ENCODE data around the gene MGAT5B.

The MGAT5B gene

DNA sequence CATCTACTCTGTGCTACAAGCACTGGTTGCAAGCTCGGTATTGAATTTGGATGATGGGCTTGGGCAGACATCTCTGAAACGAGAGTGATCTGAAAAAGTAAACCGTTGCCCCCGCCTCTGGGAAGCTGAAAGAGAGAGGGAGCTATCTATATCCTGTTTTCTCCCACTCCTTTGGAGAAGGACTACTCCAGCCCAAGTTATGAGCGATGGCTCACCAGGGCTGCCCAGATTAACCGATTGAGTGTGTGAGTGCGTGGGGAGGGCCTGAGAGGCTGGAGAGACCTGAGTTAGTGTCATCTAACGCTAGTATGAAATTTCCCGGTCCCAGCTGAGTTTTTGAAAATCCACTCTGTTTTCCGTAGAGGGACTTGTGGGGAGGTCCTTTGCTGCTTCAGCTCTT is 11.5 kb downstream of the MGAT5B start:
- DNase-seq (ENCODE audit: low spot score): no peak

DNA sequence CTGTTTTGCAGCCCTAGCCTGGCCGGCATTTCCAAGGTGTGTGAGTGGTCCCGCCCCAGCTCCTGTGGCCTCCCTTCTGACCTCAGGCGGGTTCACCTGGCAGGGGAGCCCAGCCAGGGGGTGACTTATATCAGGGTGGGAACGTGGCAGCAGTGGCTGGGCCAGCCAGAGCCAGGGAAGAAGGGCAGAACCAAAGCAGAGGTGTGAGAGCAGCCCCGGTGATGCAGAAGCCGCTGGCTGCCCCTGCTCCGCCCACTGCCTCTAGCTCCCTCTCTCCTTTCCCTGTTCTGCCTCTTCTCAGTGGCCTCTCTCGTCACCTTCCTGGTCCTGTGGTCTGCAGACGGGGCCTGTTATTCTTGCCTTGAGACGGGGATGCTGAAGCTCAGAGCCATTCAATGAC is 12.1 kb downstream of the MGAT5B start:
- DNase-seq (ENCODE audit: low spot score): no peak

DNA sequence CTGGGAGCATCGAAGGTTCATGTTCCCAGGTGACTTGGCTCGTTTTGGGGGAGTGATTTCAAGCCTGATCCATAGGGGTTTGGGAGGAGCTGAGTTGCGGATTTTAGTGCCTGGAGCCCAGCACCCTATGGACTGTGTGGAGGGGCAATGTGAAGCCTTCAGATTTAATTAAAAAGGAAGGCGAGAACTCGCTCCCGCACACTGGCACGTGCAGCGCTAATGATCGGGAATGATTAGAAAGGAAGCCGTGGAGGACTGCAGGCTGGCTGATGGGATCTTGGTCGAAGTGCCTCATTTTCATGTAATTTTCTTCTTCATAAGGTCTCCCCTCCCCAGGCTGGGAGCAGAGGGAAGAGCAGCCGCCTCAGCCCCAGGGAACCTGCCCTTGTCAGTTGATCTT is 12.8 kb downstream of the MGAT5B start:
- no peak for DNase-seq (ENCODE audit: low spot score)

DNA sequence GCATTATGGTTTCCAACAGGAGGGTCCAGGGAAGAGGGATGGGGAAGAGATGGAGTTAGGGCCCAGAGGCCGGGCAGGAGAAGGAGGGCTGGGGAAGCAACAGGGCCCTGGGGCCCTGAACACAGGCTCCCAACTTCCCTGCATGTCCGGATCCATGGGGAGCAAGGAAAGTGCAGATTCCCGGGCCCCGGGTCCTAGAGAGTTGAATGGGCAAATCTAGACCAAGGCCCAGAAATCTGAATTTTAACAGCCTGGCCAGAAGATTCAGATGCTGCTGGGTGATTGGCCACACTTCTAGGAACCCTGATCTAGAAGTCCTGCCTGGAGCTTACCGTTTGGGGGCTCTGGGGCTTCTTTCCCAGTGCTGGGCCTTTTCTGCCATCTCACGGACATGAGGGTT is 13.2 kb downstream of the MGAT5B start:
- DNase-seq (ENCODE audit: low spot score): no peak

DNA sequence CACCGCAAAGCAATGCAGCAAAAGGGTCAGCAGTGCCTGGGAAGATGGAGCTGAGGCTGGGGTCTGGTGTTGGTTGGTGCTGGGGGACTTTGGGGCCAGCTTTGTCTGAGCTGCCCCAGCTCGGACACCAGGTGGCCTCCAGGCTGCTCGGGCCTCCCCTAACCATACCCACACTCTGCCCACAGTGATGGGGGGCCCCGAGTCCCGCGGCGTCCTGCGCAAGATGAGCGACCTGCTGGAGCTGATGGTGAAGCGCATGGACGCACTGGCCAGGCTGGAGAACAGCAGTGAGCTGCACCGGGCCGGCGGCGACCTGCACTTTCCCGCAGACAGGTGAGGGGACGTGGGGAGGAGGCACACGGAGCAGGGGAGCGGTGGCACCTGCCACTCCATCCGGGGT is 13.8 kb downstream of the MGAT5B start:
- no peak for DNase-seq (ENCODE audit: low spot score)

DNA sequence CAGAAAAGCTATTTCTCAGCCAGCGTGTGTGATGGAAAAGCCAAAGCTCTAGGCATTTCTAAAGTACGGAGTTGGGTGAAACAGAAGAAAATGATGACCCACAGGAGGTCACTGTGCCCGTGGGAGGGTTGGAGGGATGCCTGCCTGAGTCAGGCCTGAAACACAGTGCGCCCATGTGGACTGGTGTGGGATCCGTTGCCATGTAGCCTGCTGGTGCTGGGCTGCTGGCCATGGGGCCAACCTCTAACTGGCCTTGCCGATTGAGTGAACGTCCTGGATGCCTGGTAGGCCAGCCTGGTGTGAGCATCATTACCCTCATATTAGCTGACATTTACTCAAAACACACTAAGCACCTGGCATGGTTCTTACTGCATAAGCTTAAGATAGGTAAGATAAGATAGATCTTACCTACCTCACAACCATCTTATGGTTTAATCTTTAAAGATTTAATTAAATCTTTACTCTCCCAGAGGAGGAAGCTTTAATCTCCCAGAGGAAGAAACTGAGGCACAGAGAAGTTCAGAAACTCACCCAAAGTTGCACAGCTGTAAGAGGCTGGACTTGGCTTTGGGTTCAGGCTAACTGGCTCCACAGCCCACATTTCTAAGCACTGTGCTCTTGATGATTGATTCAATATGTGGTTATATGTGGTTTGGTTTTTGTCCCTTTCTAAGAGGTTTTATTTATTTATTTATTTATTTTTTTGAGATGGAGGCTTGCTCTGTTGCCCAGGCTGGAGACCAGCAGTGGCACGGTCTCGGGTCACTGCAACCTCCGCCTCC is 15.7 kb downstream of the MGAT5B start:
- DNase-seq (ENCODE audit: low spot score): no peak

DNA sequence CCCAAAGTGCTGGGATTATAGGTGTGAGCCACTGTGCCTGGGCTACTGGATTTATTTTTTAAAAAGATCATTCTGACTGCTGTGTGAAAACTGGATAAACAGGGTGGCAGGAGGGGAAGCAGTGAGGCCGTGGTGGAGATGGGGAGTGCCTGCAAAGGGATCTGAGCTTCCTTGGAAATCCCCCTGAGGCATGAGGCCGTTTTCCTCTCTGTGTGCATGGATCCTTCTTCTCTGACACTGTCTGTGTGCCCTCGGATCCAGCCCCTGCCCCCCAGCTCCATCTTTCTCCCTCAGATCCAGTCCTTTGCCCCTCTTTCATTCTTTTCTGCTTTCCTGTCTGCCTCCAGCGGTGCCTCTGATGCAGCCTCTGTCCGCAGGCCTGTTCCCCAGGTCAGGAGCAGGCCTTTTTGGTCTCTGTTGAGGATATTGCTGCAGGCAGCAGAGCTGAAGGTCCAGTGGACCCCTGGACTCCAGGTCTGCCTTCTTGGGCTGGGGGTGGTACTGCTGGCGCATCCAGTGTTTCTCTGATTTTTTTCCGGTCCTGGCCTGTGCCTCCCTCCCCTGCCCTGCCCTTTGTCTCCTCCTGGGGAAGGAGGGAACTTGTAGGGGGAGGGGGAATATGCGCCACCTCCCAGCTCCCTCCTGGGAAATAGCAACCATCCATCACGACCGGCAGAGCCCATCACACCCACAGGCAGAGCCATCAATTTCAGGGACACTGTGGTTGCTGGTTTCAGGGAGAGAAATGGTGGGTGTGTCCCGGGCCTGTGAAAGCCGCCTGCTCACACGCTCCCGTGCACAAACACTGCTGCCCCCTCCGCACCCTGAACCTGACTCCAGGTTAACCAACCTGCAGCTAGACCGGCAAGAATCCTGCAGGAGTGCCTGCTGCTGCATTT is 17.0 kb downstream of the MGAT5B start:
- DNase-seq (ENCODE audit: low spot score): no peak

DNA sequence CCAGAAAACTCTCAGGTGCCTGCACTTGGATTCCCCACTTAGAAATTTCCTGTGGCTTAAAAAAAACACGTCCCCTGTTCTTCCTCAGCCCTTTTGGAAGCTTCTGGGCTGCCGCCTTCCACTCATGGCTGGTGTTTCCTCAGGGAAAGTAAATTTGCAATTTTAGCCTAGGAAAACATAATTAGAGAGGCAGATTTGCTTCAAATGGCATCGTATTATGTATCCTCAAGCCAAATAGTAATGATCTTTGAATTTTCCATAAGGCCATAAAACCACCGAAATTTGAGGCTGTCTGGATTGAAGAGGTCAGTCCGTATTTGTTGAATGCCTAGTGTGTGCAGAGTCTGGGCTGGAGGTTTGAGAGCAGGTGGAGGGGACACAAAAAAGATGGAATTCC is 17.7 kb downstream of the MGAT5B start:
- no peak for DNase-seq (ENCODE audit: low spot score)

DNA sequence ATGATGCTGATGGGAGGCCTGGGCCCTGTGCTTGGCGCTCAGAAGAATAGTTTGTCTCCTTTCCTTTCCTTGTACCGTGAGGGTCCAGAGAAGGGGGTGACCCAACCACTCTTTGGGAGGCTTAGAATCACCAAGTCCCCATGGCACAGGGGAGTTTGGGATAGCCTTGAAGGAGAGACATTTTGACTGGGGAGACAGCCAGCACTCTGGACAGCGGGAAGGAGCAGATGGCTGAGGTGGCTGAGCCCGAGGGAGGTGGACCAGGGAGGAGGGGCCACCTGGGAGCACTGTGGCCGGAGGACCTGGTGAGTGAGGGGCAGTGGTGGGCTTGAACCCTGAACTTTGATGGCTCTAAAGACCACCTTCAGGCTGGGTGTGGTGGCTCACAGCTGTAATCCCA is 18.2 kb downstream of the MGAT5B start:
- DNase-seq (ENCODE audit: low spot score): no peak

DNA sequence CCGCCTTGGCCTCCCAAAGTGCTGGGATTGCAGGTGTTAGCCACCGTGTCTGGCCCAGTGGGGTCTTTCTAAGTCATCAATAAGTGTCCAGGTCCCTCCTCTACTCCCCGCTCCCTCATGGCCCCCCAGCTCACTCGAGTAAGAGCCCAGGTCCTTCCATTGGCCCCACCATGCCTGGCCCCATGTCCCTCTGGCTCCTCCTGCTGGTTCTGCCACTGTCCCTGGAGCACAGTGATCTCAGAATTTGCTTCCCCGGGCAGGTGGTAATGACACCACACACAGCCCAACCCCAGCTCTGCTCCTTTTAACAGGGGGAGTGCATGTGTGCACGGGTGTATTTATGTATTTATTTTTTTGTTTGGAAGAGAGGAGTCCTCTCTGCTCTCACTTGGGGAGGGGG is 19.6 kb downstream of the MGAT5B start:
- no peak for DNase-seq (ENCODE audit: low spot score)

DNA sequence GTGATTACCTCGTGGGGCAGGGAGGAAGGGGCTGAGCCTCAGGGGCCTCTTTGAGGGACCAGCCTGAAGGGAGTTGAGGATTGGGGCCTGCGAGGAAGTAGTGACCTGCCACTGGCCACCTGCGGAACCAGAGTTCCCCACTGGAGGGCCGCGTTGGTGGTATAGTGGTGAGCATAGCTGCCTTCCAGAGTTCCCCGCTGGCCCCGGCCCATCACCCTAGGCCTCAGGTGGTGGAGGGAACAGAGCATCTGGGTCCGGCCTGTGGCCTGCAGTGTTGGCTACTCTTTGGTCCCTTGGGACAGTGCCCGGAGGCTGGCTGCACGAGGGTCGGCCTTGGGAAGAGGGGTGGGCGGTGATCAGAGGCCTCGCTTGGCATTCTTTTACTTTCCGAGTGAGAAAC is 20.5 kb downstream of the MGAT5B start:
- DNase-seq (ENCODE audit: low spot score): no peak

DNA sequence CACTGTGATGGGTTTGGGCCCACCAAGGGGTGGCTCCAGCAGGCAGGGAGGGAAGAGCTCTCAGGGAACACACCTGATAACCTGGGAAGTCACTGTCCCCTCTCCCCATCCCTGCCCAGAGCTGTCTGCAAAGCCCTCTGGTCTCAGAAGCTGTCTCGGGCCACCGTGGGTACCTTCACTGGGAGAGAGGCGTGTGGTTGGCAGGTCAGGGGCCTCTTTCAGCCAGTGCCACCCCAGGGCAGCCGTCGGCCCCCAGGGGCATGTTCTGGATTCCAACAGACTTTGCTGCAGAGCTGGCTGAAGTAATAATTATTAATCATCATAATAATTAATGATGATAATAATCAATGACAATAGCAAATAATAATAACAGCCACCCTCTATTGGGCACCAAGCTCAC is 21.1 kb downstream of the MGAT5B start:
- DNase-seq (ENCODE audit: low spot score): no peak

DNA sequence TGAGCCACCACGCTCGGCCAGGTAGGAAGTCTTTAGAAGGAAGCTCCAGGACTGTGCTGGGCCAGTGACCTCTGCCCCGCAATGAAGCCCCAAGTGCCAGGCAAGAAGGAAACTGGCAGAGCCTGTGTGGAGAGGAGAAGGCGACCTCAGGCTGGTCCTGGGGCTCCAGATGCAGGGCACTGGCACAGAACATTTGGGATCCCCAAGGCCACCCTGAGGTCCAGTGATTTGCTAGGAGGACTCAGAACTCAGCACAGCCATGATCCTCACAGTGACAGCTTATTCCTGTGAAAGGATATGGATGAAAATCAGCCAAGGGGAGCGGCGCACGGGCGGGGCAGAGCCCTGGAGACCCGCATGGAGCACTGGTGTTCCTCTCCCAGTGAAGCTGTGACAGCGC is 24.1 kb downstream of the MGAT5B start:
- no peak for DNase-seq (ENCODE audit: low spot score)

DNA sequence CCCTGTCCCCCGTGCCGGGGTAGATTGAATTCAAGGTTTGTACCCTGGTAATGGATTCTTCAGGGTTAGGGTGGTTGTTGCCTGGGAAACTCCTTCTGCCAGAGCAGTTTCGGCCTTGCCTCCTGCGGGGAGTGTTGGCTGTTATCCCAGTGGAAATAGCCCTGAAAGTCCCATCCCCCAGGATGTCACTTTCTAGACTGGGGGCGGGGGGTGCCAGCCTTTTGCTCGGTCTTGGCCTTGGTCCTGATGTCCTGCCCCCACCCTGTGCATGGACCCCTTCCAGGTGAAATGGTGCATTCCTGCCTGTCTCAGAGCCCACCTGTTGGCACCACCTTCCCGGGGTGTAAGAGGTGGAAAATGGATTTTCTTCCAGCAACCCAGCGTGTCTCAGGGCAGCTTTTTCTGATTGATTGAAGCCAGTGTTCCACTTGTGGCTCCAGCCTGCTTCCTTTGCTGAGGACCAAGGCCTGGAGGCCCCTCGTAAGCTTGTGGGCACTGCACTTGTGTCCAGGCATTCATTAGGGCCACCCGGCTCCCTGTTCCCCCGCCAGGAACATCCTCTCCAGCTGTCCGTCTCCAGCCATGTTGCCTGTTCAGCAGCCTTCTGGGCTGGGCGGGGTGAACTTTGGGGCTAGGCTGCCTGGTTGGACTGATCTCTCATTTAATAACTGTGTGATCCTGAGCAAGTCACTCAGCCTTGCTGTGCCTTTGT is 25.6 kb downstream of the MGAT5B start:
- DNase-seq (ENCODE audit: low spot score): no peak

DNA sequence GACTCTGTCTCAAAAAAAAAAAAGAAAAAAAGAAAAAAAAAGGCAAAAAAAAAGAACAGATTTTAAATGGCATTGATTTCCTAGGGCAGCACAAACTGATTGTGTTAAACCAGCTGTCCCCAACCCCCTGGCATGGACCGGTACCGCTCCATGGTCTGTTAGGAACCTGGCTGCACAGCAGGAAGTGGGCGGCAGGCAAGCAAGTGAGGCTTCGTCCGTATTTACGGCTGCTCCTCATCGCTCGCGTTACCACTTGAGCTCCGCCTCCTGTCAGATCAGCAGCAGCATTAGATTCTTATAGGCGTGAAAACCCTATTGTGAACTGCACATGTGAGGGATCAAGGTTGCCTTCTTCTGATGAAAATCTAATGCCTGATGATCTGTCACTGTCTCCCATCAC is 26.6 kb downstream of the MGAT5B start:
- no peak for DNase-seq (ENCODE audit: low spot score)

DNA sequence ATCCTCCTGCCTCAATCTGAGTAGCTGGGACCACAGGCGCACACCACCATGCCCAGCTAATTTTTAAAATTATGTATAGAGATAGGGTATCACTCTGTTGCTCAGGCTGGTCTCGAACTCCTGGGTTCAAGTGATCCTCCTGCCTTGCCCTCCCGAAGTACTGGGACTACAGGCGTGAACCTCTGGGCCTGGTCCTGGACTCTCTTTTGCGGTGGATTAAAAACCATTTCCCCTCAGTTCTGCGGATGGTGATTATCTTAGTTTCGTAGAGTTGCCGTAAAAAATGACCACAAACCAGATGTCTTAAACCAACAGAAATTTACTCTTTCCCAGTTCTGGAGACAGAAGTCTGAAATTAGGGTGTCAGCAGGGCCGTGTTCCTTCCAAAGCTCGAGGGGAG is 28.8 kb downstream of the MGAT5B start:
- no peak for DNase-seq (ENCODE audit: low spot score)

DNA sequence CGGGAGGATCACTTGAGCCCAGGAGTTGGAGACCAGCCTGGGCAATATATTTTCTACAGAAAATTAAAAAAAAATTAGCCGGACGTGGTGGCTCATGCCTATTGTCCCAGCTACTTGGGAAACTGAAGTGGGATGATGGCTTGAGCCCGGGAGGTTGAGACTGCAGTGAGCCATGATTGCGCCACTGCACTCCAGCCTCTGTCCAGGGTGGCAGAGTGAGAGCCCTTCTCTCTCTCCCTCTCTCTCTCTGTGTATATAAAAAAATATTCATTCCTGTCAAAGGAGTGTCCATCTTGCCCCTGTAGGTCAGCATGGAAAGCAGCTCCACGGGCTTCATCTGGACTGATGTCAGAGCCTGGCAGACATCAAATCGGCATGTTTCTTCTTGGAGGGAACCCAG is 31.2 kb downstream of the MGAT5B start:
- DNase-seq (ENCODE audit: low spot score): no peak

DNA sequence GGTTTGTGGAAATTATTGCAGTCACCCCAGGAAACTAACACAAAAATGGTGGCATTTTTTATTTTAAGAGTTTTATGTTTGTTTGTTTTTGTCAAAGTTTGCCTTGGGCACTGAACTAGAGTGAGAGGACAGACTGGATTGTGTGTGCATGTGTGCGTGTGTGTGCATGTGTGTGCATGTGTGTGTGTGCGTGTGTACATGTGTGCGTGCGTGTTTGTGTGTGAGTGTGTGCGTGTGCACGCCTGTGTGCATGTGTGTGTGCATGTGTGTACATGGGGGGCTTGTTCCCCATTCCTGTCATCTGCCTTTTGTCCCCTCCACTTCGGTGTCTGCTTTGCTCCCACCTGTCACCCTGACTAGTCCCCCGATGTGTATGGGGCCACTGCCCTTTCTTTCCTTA is 32.5 kb downstream of the MGAT5B start:
- DNase-seq (ENCODE audit: low spot score): no peak

DNA sequence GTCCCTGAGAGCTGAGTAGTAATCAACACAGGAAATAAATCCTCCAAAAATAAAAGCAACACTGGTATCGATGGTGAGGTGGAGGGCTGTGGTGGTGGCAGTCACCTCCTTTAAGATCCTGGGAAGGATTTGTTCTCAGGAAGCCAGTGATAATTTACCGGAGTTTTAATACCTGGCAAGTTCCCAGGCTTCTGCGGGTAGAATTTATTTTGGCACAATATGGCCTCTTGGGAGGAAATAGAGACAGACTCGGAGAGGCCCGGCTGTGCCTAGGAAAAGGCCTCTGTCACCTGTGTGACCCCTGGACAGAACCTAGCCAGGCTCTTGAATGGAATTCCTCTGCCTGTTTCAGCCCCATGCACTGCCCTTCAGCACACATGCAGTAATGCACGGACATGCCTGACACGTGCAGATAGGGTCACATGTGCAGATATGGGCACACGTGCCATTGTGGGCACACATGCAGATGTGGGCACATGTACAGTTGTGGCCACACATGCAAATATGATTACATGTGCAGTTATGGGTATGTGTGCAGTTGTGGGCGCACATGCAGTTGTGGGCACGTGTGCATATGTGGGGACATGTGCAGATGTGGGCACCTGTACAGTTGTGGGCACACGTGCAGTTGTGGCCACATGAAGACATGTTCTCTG is 33.5 kb downstream of the MGAT5B start:
- DNase-seq (ENCODE audit: low spot score): no peak

DNA sequence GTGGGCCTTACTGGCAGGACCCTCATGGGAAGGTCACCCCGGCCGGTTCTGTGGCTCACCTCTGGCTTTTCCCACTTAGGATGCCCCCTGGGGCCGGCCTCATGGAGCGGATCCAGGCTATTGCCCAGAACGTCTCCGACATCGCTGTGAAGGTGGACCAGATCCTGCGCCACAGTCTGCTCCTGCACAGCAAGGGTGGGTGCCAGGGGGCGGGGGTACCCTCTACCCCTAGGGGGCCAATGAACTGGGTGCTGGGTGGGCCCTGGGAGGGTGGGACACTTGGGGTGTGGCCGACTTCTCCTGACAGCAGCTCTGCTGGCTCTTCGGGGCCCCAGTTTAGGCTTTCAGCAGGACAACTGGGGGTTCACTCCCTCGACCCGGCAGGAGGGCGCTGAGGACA is 34.3 kb downstream of the MGAT5B start:
- DNase-seq (ENCODE audit: low spot score): no peak

DNA sequence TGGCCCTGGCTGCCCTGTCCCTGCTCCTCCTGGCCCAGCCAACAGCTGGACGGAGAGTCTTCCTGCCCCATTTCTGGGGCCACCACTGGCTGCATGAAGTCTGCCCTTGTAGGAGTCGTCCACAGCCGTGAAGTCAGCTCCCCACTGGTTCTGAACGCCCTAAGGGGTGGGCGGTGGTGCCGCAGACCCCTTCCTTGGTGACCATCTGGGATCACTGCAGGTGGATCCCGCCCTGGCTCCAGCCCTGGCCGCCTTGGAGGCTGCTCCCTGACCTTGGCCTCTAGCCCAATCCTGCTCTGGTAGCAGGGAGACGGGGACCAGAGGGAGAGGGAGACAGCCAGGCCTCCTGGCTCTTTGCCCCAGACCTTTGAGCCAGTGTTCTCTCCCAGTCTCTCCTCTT is 35.4 kb downstream of the MGAT5B start:
- DNase-seq (ENCODE audit: low spot score): no peak

DNA sequence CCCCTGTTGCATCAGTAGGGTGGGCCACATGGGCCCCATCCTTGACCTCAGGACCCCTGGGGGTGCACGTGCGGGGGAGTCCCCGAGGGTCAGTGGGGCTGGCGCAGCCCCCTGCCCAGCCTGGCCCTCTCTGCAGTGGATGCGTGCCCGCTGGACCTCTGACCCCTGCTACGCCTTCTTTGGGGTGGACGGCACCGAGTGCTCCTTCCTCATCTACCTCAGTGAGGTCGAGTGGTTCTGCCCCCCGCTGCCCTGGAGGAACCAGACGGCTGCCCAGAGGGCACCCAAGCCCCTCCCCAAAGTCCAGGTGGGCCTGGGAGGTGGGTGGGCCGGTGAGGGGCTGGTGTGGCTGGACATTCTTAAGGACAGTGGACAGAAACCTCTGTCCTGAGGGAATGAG is 35.9 kb downstream of the MGAT5B start:
- no peak for DNase-seq (ENCODE audit: low spot score)
